Stimulated activated naive B cell treated with anti-CD40 and anti-IgM and Interleukin-4, amounts not matched to agents 10 μg/mL and 1 μg/mL and 100 μg/mL, for 72 hours (primary cell): Measurements from ENCODE around the gene CHURC1.
A peak's percentile ranks its signal among the peaks of the same experiment; 100 is the strongest.

ENCODE experiments used
- ATAC-seq, 2 donors: fragments of 150-1000 bp; cut with Tn5 transposase; replicated peaks; 2 replicates each; pipeline ENCODE4 v1.10.0; 2021; ENCODE audit warnings: moderate library complexity in 1 of 2
- DNase-seq: peaks from one replicate; pipeline ENCODE4 v3.0.0; 2021
- H3K27ac Mint-ChIP-seq: one replicate; pipeline ENCODE4 v1.8.0; 2022; ENCODE audit warnings: mild to moderate bottlenecking, mixed read lengths
- H3K27me3 Mint-ChIP-seq, 2 donors: one replicate each; pipeline ENCODE4 v1.8.0; 2022; ENCODE audit warnings: mixed read lengths in 2 of 2
- H3K36me3 Mint-ChIP-seq, 2 donors: one replicate each; pipeline ENCODE4 v1.8.0; 2022; ENCODE audit warnings: mixed read lengths in 2 of 2, mild to moderate bottlenecking in 1 of 2
- H3K4me1 Mint-ChIP-seq, 2 donors: one replicate each; pipeline ENCODE4 v1.8.0; 2022; ENCODE audit warnings: mixed read lengths in 2 of 2, mild to moderate bottlenecking in 1 of 2
- H3K4me3 Mint-ChIP-seq, 2 donors: one replicate each; pipeline ENCODE4 v1.8.0; 2022; ENCODE audit warnings: mild to moderate bottlenecking in 2 of 2, mixed read lengths in 2 of 2, moderate library complexity in 1 of 2
- H3K9me3 Mint-ChIP-seq, 2 donors: one replicate each; pipeline ENCODE4 v1.8.0; 2022; ENCODE audit warnings: mixed read lengths in 2 of 2, mild to moderate bottlenecking in 1 of 2

CHURC1 gene

DNA sequence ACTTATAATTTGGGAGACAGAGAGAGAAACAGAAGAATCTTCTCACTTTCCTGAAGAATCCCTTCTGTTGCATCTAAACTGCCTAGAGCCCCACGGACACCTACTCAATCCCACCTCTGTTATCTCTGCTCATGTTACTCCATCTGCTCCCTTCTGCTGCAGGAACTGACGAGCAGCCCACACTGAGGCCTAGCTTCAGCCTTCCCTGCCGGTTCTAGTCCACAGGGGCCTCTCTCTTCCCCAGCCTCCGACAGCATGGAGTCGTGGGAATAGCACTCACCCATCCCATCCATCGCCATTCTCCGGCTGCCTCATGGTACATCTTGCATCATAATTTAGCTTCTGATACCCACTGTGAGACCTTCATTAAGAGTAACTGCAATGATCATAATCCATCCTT lies 53.9 kb downstream of the CHURC1 start:
- no peak overlapping the region for H3K4me3 Mint-ChIP-seq
- no peak for DNase-seq
- peaks cover 6 to 7% of the 10 kb centered on the region in 2 donors for H3K36me3 Mint-ChIP-seq
- H3K27me3 Mint-ChIP-seq, result peaks cover 10 to 14% of the 10 kb centered on the region in 2 donors
- no peaks in the 10 kb centered on the region for H3K9me3 Mint-ChIP-seq
- H3K27ac Mint-ChIP-seq, result no peak overlapping the region
- H3K4me1 Mint-ChIP-seq, result peaks cover 8 to 22% of the 10 kb centered on the region in 2 donors
- no peak for ATAC-seq

DNA sequence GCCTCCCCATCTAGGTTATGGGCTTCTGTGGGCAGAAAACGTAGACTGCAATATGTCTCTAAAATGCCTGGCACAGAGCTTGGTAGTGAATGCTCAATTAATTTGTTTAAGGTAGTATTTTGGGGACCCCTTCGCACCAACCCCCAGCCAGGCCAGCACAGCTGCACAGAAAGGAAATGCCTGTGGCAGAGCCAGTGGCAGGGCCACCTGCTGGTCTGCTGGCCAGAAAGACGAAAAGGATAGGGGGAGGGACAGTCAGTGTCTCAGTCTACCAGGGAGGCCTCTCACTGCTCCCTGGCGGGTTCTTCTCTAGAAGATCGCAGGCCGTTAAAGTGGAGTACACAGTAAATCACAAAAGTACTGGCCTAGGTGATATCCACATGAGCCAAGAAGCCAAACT lies 54.4 kb downstream of the CHURC1 start:
- Mint-ChIP-seq H3K4me1 (peaks cover 5 to 17% of the 10 kb centered on the region in 2 donors), H3K27ac (no peak overlapping the region), H3K36me3 (peaks cover 3 to 5% of the 10 kb centered on the region in 2 donors), H3K27me3 (peaks cover 10 to 14% of the 10 kb centered on the region in 2 donors), H3K9me3 (no peaks in the 10 kb centered on the region), H3K4me3 (no peak overlapping the region)
- ATAC-seq, result no peak
- no peak for DNase-seq

DNA sequence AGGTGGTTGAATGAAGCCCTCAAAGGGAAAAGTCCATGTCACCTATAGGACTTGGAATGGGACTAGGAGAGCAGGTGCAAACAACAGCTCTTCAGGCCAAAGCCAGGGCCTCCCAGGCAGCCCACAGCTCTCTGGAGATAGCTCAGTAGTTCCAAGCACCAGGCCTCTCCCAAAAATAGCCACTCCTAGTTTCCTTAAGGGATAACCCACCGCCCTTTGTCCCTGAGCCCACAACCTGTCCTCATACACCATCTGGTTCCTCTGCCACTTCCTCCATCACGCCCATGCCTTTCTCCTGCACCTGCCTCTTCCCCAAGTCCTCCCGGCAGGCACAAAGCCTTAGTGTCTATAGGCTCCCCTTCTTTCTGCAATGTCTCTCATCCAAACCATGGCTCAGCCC lies 55.8 kb downstream of the CHURC1 start:
- no peak overlapping the region for H3K4me3 Mint-ChIP-seq
- peaks cover 5 to 14% of the 10 kb centered on the region in 2 donors for H3K4me1 Mint-ChIP-seq
- H3K27me3 Mint-ChIP-seq, result peaks cover 17 to 18% of the 10 kb centered on the region in 2 donors
- ATAC-seq (no peak), DNase-seq (no peak)
- peaks cover 2 to 3% of the 10 kb centered on the region in 2 donors for H3K36me3 Mint-ChIP-seq
- no peaks in the 10 kb centered on the region for H3K9me3 Mint-ChIP-seq
- no peak overlapping the region for H3K27ac Mint-ChIP-seq

DNA sequence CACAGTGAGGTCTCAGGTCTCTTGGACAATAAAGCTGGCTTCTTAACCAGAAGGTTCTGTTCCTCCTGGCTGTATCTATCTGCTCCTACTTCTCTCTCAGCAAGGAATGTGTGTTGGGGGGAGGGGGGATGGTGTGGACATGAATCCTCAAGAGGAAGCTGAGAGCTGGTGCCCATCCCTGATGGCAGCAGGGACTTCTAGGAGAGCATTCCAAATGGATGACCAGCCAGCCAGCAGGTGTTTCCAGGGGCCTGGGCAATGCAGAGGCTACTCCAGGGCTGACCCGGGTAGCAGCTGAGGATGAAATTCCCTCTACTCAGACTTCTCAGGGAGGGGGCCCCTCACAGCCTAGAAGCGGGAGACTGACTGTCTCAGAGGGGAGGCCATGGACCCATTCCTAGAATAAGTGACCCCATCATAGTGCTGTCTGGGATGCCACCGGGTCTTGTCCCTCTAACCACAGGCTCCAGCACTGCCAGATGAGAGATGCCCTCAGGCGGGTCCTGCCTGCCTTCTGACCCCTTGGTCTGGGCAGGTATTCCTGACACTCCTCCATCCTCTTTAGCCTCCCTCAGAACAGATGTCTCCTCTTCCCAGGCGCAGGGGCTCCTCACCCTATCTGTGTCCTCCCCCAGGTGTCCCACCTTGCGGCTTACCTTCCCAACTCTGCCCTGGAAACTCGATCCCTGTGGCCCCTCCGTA lies 56.7 kb downstream of the CHURC1 start:
- DNase-seq (no peak), ATAC-seq (no peak)
- peak overlapping the region; percentile 14 for H3K27ac Mint-ChIP-seq

DNA sequence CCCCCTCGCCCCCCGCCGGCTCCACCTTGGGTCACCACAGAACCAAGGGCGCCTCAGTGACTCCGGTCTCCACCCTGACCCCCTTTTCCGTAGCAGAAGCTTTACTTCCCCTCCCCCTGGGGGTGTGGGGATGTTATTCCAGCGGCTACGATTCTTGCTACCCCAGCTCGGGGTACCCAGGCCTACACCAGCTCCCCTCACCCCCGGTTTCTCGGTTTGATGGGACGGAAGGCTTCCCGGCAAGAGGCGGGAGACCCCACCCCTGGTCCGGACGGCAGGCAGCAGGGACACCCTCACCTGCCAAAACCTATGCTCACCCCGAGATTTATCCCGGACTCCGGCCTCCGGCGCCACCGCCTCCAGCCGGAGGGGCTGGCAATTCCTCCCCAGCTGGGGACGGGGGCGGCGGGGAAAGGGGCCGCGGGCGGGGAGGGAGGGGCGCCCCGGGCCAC lies 57.3 kb downstream of the CHURC1 start:
- DNase-seq (no peak), ATAC-seq (no peak)
- Mint-ChIP-seq H3K9me3 (no peaks in the 10 kb centered on the region), H3K27me3 (peaks cover 19 to 21% of the 10 kb centered on the region in 2 donors), H3K4me3 (peak overlapping the region; percentile 56 to 68), H3K27ac (no peak overlapping the region), H3K4me1 (peaks cover 5 to 14% of the 10 kb centered on the region in 2 donors), H3K36me3 (peaks cover 2 to 3% of the 10 kb centered on the region in 2 donors)

More for the DNA sequence above, 56.7 kb downstream of the CHURC1 start:
- Mint-ChIP-seq H3K4me1 (peaks cover 5 to 14% of the 10 kb centered on the region in 2 donors), H3K27me3 (peaks cover 19% of the 10 kb centered on the region in 2 donors), H3K4me3 (peak overlapping the region; percentile 56 to 68), H3K36me3 (peaks cover 2 to 3% of the 10 kb centered on the region in 2 donors), H3K9me3 (no peaks in the 10 kb centered on the region)

DNA sequence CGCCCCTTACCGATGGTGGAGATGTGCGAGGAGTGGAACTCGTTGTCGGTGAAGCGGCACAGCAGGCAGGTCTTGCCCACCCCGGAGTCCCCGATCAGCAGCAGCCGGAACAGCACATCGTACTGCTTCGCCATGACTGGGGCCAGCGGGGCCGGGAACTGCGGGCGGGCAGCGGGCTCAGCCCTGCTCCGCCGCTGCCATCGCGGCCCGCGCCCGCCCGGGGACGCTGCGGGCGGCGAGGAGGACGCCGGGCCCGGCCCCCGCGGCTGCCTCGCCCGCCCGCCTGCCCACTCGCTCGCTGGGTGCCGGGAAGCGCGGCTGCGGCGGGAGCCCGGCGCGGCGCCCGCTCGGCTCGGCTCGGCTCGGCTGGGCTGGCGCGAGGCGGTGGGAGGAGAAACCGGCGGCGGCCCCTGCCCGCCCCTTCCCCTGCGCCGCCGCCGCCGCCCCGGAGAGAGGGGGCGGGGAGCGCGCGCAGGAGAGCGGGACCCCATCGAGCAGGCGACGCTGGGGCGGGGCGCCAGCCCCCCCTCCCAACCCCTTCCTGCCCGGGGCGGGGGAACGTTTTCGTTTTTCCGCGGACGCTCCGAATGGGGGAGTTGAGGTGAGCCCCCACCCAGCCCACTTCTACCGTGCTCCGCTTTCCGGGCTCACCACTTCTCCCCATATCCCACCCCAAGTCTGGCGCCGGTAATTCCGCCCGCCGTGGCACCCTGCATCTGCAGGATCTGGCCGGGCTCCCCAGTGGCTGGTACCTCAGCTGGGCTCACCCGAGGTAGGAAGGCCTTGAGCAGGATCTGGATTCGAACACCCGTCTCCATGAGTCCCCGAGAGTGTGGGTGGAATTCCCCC lies 57.9 kb downstream of the CHURC1 start, which contains the start of gene RAB15:
TSS of gene RAB15 (minus strand) at position 394 of the 849 bp plus-strand sequence. CDS start at position 134, 260 bp downstream.
- DNase-seq (no peak), ATAC-seq (peak; percentile 71 to 75)
- Mint-ChIP-seq H3K27ac (peak within 1 kb of the TSS; percentile 81), H3K27me3 (peaks cover 19 to 21% of the 10 kb centered on the region in 2 donors), H3K4me3 (peak within 1 kb of the TSS; percentile 83 to 86), H3K4me1 (peaks cover 5 to 14% of the 10 kb centered on the region in 2 donors), H3K36me3 (peaks cover 2 to 3% of the 10 kb centered on the region in 2 donors), H3K9me3 (no peaks in the 10 kb centered on the region)

DNA sequence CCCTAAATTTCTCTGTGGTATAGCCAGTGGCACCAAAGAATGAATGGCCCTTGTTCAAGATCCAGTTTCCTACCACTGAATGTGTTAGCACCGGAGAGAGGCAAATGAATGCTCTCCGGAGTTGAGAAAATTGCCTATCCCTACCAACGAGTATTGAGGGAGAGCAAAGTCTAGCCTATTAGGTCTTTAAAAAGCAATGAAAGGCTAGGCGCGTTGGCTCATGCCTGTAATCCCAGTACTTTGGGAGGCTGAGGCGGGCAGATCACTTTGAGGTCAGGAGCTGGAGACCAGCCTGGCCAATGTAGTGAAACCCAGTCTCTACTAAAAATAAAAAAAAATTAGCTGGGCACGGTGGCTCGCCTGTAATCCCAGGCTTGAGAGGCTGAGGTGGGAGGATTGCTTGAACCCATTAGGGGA lies 58.8 kb downstream of the CHURC1 start:
- peaks cover 5 to 14% of the 10 kb centered on the region in 2 donors for H3K4me1 Mint-ChIP-seq
- H3K27me3 Mint-ChIP-seq, result peaks cover 19 to 24% of the 10 kb centered on the region in 2 donors
- ATAC-seq, result no peak
- DNase-seq, result no peak
- H3K4me3 Mint-ChIP-seq, result peak overlapping the region in 1 of 2 donors; percentile 86
- H3K9me3 Mint-ChIP-seq, result no peaks in the 10 kb centered on the region
- peaks cover 0 to 3% of the 10 kb centered on the region in 2 donors for H3K36me3 Mint-ChIP-seq
- no peak overlapping the region for H3K27ac Mint-ChIP-seq

DNA sequence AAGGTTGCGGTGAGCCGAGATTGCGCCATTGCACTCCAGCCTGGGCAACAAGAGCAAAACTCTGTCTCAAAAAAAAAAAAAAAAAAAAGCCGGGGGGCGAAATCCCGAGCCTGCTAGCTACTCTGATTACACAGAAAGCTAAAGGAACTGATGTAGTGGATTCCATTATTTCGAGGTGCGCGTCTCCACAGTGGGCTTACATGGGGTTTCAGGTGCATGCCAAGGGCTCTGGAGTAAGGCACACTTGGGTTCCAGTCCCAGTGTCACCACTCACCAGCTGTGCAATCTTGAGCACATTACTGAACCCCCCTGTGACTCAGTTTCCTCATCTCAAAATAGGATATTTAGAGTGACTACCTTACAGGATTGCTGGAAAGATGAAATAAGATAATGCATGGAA lies 59.6 kb downstream of the CHURC1 start:
- no peak for DNase-seq

DNA sequence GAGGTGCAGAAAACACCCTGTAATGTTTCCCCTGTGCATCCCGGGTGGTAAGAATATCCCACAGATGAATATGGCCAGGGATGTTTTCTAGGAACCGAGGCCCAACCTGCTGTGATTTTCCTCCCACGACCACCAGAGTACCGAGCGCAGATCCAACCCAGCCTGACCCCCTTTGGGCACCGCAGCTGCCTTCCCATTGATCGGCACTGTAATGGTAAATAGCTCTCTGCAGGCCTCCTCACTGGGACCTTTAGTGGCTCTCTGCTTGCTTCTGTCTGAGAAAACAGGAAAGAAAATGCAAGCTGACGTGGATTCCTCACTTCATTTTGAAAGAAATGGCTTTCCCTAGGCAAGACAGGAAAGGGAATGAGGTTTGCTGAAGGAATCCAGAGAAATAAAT lies 60.3 kb downstream of the CHURC1 start:
- Mint-ChIP-seq H3K4me3 (no peak overlapping the region), H3K36me3 (no peaks in the 10 kb centered on the region), H3K27me3 (peaks cover 19 to 26% of the 10 kb centered on the region in 2 donors)

More for the DNA sequence above, 59.6 kb downstream of the CHURC1 start:
- H3K9me3 Mint-ChIP-seq, result no peaks in the 10 kb centered on the region
- H3K4me1 Mint-ChIP-seq, result peaks cover 5 to 14% of the 10 kb centered on the region in 2 donors
- no peaks in the 10 kb centered on the region for H3K36me3 Mint-ChIP-seq
- no peak overlapping the region for H3K4me3 Mint-ChIP-seq
- H3K27me3 Mint-ChIP-seq, result peaks cover 19 to 26% of the 10 kb centered on the region in 2 donors
- no peak overlapping the region for H3K27ac Mint-ChIP-seq
- ATAC-seq, result no peak

DNA sequence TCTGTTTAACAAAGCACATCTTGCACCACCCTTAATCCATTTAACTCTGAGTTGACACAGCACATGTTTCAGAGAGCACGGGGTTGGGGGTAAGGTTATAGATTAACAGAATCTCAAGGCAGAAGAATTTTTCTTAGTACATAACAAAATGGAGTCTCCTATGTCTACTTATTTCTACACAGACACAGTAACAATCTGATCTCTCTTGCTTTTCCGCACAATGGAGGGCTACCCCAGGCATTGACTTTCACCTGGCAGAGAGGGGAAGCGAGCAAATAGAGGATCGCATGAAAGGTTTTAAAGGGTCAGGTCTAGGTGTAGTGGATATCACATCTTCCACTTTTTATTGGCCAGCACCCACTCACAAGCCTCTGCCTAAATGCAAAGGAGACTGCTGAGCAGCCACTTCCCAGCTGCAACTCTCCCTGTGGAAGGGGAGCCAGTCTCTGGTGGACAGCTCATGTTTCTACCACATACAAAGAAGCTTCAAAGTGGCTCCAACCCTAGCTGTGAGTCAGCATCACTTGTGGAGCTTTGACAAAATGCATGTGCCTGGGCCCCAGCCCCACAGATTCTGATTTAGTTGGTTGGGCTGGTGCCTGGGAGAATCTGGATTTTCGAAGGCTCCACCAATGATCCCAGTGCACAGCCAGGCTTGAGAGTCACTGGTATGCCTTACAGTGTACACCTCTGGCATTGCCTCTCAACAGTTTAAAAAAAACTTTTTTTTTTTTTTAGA lies 65.2 kb downstream of the CHURC1 start:
- Mint-ChIP-seq H3K36me3 (no peaks in the 10 kb centered on the region), H3K27ac (no peak overlapping the region), H3K4me3 (no peak overlapping the region), H3K27me3 (peaks cover 16 to 26% of the 10 kb centered on the region in 2 donors), H3K9me3 (no peaks in the 10 kb centered on the region), H3K4me1 (peaks cover 4 to 6% of the 10 kb centered on the region in 2 donors)
- ATAC-seq (no peak), DNase-seq (no peak)

More for the DNA sequence above, 60.3 kb downstream of the CHURC1 start:
- H3K27ac Mint-ChIP-seq, result no peak overlapping the region
- no peak for DNase-seq
- H3K4me1 Mint-ChIP-seq, result peaks cover 5 to 14% of the 10 kb centered on the region in 2 donors
- H3K9me3 Mint-ChIP-seq, result no peaks in the 10 kb centered on the region
- ATAC-seq, result no peak

DNA sequence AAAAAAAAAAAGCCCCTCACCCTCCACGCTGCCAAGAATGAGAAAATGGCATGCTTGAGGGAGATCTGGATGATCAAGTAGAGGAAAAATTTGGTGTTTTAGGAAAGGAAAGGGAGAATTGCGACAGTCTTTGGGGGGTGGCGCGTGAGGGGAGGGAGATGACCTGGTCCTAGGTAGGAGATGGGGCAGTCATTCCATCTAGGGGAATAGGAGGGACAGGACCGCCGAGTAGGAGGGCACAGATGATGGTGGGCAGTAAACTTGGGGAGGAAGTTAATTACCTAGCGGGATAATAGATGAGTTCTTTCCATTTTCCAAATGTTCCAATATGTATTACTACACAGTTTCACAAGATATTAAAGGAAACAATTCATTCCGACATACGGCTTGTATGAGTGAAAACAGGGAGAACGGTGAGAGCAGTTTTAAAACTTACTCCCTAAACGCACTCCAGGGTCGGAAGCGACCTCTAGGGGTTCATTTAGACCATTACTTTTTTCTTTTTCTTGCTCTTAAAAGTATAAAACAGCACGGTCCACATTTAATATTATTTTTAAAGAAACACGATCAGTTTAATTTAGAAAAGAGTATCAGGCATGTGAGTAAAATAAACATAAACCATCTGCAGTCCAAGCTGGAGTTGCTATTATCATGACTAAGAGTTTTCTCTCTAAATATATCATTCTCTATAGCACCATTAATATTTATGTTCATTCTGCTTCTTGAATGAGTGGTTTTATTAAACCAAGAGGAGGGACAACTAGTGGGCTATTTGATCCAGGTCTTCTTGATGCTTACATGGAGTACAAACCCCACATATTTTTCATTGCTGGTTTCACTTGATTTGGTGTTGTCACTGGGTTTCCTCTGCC lies 69.4 kb downstream of the CHURC1 start:
- H3K4me1 Mint-ChIP-seq, result peaks cover 6 to 9% of the 10 kb centered on the region in 2 donors
- H3K27me3 Mint-ChIP-seq, result peaks cover 10 to 17% of the 10 kb centered on the region in 2 donors
- H3K9me3 Mint-ChIP-seq, result no peaks in the 10 kb centered on the region
- H3K36me3 Mint-ChIP-seq, result no peaks in the 10 kb centered on the region
- ATAC-seq (no peak), DNase-seq (no peak)
- peak overlapping the region; percentile 70 to 72 for H3K4me3 Mint-ChIP-seq
- no peak overlapping the region for H3K27ac Mint-ChIP-seq
